HEK293 (cell line): ENCODE results near the gene PHLDB2.

Source experiments
- CTCF ChIA-PET: fragments of 350-600 bp; formaldehyde crosslinking; extraction: SDS; loops from one replicate; lab custom pipeline; 2021; ENCODE audit warnings: antibody characterized with exemption; lab: Yijun Ruan, JAX
- POLR2A ChIA-PET: fragments of 300-600 bp; formaldehyde crosslinking; extraction: SDS; loops from one replicate; lab custom pipeline; 2020; ENCODE audit warnings: antibody characterized with exemption, inconsistent platforms; lab: Yijun Ruan, JAX
- H3K27ac ChIP-seq: fragments of 200-500 bp; sonication (Bioruptor generic); 2 replicates; pipeline ENCODE4 v1.5.1; 2014; ENCODE audit warnings: low read depth, low read length, control low read depth, inconsistent platforms; ENCODE audit errors: extremely low read depth
- H3K36me3 ChIP-seq, 2 experiments: fragments of 200-500 bp in 1 of 2; sonication (Bioruptor generic) in 1 of 2; 1 replicate in 1 of 2; 2 replicates in 1 of 2; pipeline ENCODE4 v1.5.1; 2014 to 2017; ENCODE audit warnings: inconsistent platforms in 2 of 2, low read length in 2 of 2; ENCODE audit not compliant: control insufficient read depth in 2 of 2, insufficient read depth in 1 of 2
- H3K4me1 ChIP-seq: fragments of 200-500 bp; sonication (Bioruptor generic); 2 replicates; pipeline ENCODE4 v1.5.1; 2014; ENCODE audit warnings: mild to moderate bottlenecking, low read length, inconsistent platforms; ENCODE audit not compliant: control insufficient read depth, insufficient read depth
- H3K4me3 ChIP-seq: 2 replicates; pipeline ENCODE4 v1.5.1; 2011; ENCODE audit warnings: low read depth, mild to moderate bottlenecking, control low read depth, low read length, moderate library complexity
- H3K9me3 ChIP-seq: fragments of 200-500 bp; sonication (Bioruptor generic); 2 replicates; pipeline ENCODE4 v1.5.1; 2014; ENCODE audit warnings: low read depth, low read length, inconsistent platforms; ENCODE audit not compliant: control insufficient read depth, insufficient read depth
- HOXA7 ChIP-seq: sonication (generic); formaldehyde crosslinking; IDR thresholded peaks from 2 replicates; pipeline ENCODE4 v1.8.1; 2022; ENCODE audit warnings: missing genetic modification reagents, borderline replicate concordance
- MZF1 ChIP-seq: fragments of 450-650 bp; formaldehyde crosslinking; IDR thresholded peaks from 2 replicates; pipeline ENCODE4 v1.5.1; 2017; ENCODE audit warnings: missing biosample characterization, missing genetic modification characterization, borderline replicate concordance
- PRDM10 ChIP-seq: fragments of 450-650 bp; formaldehyde crosslinking; IDR thresholded peaks from 2 replicates; pipeline ENCODE4 v1.5.1; 2016; ENCODE audit warnings: missing biosample characterization, missing genetic modification characterization
- PRDM2 ChIP-seq: fragments of 450-650 bp; formaldehyde crosslinking; IDR thresholded peaks from 2 replicates; pipeline ENCODE4 v1.5.1; 2016; ENCODE audit warnings: missing biosample characterization, missing genetic modification characterization, borderline replicate concordance
- SCRT1 ChIP-seq: fragments of 450-650 bp; formaldehyde crosslinking; IDR thresholded peaks from 2 replicates; pipeline ENCODE4 v1.5.1; 2016; ENCODE audit warnings: missing biosample characterization, missing genetic modification characterization, borderline replicate concordance
- SCRT2 ChIP-seq: fragments of 450-650 bp; formaldehyde crosslinking; IDR thresholded peaks from 2 replicates; pipeline ENCODE4 v1.5.1; 2016; ENCODE audit warnings: missing biosample characterization, missing genetic modification characterization
- ZNF146 ChIP-seq: fragments of 450-650 bp; formaldehyde crosslinking; IDR thresholded peaks from 2 replicates; pipeline ENCODE4 v1.5.1; 2016; ENCODE audit warnings: missing biosample characterization, missing genetic modification characterization
- ZNF19 ChIP-seq: fragments of 450-650 bp; formaldehyde crosslinking; IDR thresholded peaks from 2 replicates; pipeline ENCODE4; 2016; ENCODE audit warnings: missing biosample characterization, missing genetic modification characterization, low read depth
- ZNF354C ChIP-seq: fragments of 450-650 bp; formaldehyde crosslinking; IDR thresholded peaks from 2 replicates; pipeline ENCODE4 v1.5.1; 2016; ENCODE audit warnings: missing biosample characterization, missing genetic modification characterization, low read depth, borderline replicate concordance
- ZNF394 ChIP-seq: fragments of 450-650 bp; formaldehyde crosslinking; IDR thresholded peaks from 2 replicates; pipeline ENCODE4 v1.5.1; 2016; ENCODE audit warnings: missing biosample characterization, missing genetic modification characterization, mild to moderate bottlenecking, moderate library complexity, borderline replicate concordance
- ZNF513 ChIP-seq: fragments of 450-650 bp; IDR thresholded peaks from 2 replicates; pipeline ENCODE4 v1.5.1; 2018; ENCODE audit warnings: missing biosample characterization, missing genetic modification characterization
- ZNF580 ChIP-seq: fragments of 450-650 bp; formaldehyde crosslinking; IDR thresholded peaks from 2 replicates; pipeline ENCODE4 v1.5.1; 2016; ENCODE audit warnings: missing biosample characterization, missing genetic modification characterization
- ZNF621 ChIP-seq: fragments of 450-650 bp; formaldehyde crosslinking; IDR thresholded peaks from 2 replicates; pipeline ENCODE4 v1.5.1; 2017; ENCODE audit warnings: missing biosample characterization, missing genetic modification characterization
- ZNF664 ChIP-seq: fragments of 450-650 bp; formaldehyde crosslinking; IDR thresholded peaks from 2 replicates; pipeline ENCODE4 v1.5.1; 2016; ENCODE audit warnings: missing biosample characterization, missing genetic modification characterization
- ZNF792 ChIP-seq: fragments of 450-650 bp; formaldehyde crosslinking; IDR thresholded peaks from 2 replicates; pipeline ENCODE4 v1.5.1; 2016; ENCODE audit warnings: missing biosample characterization, missing genetic modification characterization

Gene PHLDB2

GRCh38 chr3:111923806-111924205 lies 64.7 kb downstream of the PHLDB2 start (continued):
- TF ChIP-seq PRDM2 (tag by site-specific recombination) (no peak), HOXA7 (no peak), ZNF621 (tag by site-specific recombination) (no peak), ZNF146 (tag by site-specific recombination) (no peak), ZNF580 (tag by site-specific recombination) (no peak), ZNF19 (tag by site-specific recombination) (no peak), MZF1 (no peak), ZNF354C (no peak), ZNF664 (tag by site-specific recombination) (no peak), PRDM10 (tag by site-specific recombination) (no peak), ZNF513 (tag by site-specific recombination) (no peak), ZNF394 (no peak)
- TF ChIP-seq, all 188 proteins: peak for 0

- no peaks in the 10 kb centered on the region for H3K4me1 ChIP-seq
- peaks cover 0 to 26% of the 10 kb centered on the region in 2 experiments; a peak in 1 of 3 replicates for H3K36me3 ChIP-seq
- no peak overlapping the region for H3K27ac ChIP-seq
- H3K9me3 ChIP-seq: no peaks in the 10 kb centered on the region
- CTCF ChIA-PET: interaction anchor here (1.1 kb wide), 1 partner anchor 64 kb away, joined by 3 read pairs; no protein-coding TSS in a partner anchor
- POLR2A ChIA-PET: no interaction called here
- TF ChIP-seq SCRT1 (tag by site-specific recombination) (peak; percentile 37; the same call in 1 of the 2 replicates), ZNF792 (tag by site-specific recombination) (no peak), SCRT2 (tag by site-specific recombination) (peak; percentile 87)
- H3K4me3 ChIP-seq: no peak overlapping the region
Observed at GRCh38 chr3:111924283-111924682, 65.2 kb downstream of the PHLDB2 start.
